Spleen (tissue), 7 donors: Measurements from ENCODE around the gene KHDRBS1.

ENCODE experiments used
- POLR2A ChIP-seq, 3 donors: fragments of 450-650 bp; IDR thresholded peaks; one replicate each; pipeline ENCODE4 v1.5.1; 2017; ENCODE audit warnings: antibody characterized with exemption in 3 of 3, mild to moderate bottlenecking in 1 of 3
- TF ChIP-seq, protein P1 (sequence below), 11 experiments: fragments of 200-600 bp in 7 of 11; fragments of 450-650 bp in 4 of 11; sonication (generic) in 4 of 11; IDR thresholded peaks in 8 of 11; conservative IDR thresholded peaks in 3 of 11; 1 replicate in 7 of 11; 2 replicates in 4 of 11; pipeline versions ENCODE4 v1.4.0 to v1.8.0; 2016 to 2021; ENCODE audit warnings: antibody characterized with exemption in 11 of 11, inconsistent platforms in 4 of 11, mild to moderate bottlenecking in 1 of 11
- donor health status: DM: no; HTN: no; CAD: no; lungs with moderate emphysema.
- donor health status: DM: no; HTN: no; CAD: no.
- donor health status: DM: no; HTN: no; CAD: no.

- TF ChIP-seq, protein P1, sequence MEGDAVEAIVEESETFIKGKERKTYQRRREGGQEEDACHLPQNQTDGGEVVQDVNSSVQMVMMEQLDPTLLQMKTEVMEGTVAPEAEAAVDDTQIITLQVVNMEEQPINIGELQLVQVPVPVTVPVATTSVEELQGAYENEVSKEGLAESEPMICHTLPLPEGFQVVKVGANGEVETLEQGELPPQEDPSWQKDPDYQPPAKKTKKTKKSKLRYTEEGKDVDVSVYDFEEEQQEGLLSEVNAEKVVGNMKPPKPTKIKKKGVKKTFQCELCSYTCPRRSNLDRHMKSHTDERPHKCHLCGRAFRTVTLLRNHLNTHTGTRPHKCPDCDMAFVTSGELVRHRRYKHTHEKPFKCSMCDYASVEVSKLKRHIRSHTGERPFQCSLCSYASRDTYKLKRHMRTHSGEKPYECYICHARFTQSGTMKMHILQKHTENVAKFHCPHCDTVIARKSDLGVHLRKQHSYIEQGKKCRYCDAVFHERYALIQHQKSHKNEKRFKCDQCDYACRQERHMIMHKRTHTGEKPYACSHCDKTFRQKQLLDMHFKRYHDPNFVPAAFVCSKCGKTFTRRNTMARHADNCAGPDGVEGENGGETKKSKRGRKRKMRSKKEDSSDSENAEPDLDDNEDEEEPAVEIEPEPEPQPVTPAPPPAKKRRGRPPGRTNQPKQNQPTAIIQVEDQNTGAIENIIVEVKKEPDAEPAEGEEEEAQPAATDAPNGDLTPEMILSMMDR (IDR thresholded peaks at IDR 0.05 in 8 of 11, conservative IDR thresholded peaks at IDR 0.05 in 3 of 11): no peak
- no peak for TF ChIP-seq POLR2A (IDR thresholded peaks at IDR 0.05)
Measured at GRCh38 chr1:32001863-32002262, 11.8 kb upstream of the KHDRBS1 start.
